HepG2 (cell line): ENCODE data around the gene CDH1. TPM values are rescaled to one million over a fixed set of nuclear protein-coding genes. Genes with fewer than 3 reads are reported as not detected.

Source experiments
- ATAC-seq: fragments of 200-7000 bp; cut with Tn5 transposase; 3 replicates; pipeline ENCODE4 v1.9.1; 2020; ENCODE audit warnings: mild to moderate bottlenecking, moderate library complexity
- BruUV-seq: library from RNA; stranded (reverse); fragments of 400-500 nt; replicated peaks from 2 replicates; lab custom pipeline; 2021; lab: Mats Ljungman, UMichigan
- CTCF ChIA-PET: fragments of 300-600 bp; formaldehyde crosslinking; extraction: SDS; loops from one replicate; lab custom pipeline; 2021; ENCODE audit warnings: low total read pairs, inconsistent platforms, low intra/inter-chr PET ratio; lab: Yijun Ruan, JAX
- POLR2A ChIA-PET: fragments of 350-600 bp; sonication (Branson Sonifier 250); formaldehyde crosslinking; loops from one replicate; lab custom pipeline; 2020; ENCODE audit warnings: antibody characterized with exemption, inconsistent platforms; lab: Yijun Ruan, JAX
- DNase-seq: peaks from one replicate; pipeline ENCODE4 v3.0.0-alpha.2; 2015; ENCODE audit warnings: low spot score
- FAIRE-seq: peaks from 3 replicates; lab custom pipeline; 2011; peaks lifted over from hg19 to GRCh38; lab: Jason Lieb, UNC
- H2AFZ ChIP-seq: one replicate; pipeline ENCODE4 v1.6.1; 2011; ENCODE audit warnings: low read length, inconsistent platforms
- H3K27ac ChIP-seq: fragments of 300-600 bp; 3 replicates; pipeline ENCODE4 v1.8.0; 2011; ENCODE audit warnings: mixed run types, mild to moderate bottlenecking, mixed read lengths, low read length, inconsistent platforms; ENCODE audit not compliant: insufficient read depth; ENCODE audit errors: extremely low read length
- H3K27me3 ChIP-seq, 2 experiments: fragments of 200-600 bp in 1 of 2; 2 replicates in 1 of 2; 3 replicates in 1 of 2; pipeline versions ENCODE4 v1.6.0 to v1.8.0; 2011; ENCODE audit warnings: low read length in 2 of 2, mild to moderate bottlenecking in 2 of 2, moderate library complexity in 2 of 2, inconsistent platforms in 1 of 2; ENCODE audit not compliant: insufficient read depth in 2 of 2, control insufficient read depth in 1 of 2
- H3K36me3 ChIP-seq, 2 experiments: fragments of 200-600 bp in 1 of 2; replicated peaks in 1 of 2; 2 replicates in 1 of 2; 3 replicates in 1 of 2; pipeline versions ENCODE4 v1.5.1 to v1.8.0; 2011; ENCODE audit warnings: low read length in 2 of 2, inconsistent platforms in 1 of 2; ENCODE audit not compliant: insufficient read depth in 2 of 2, control insufficient read depth in 1 of 2
- H3K4me1 ChIP-seq: 2 replicates; pipeline ENCODE4 v1.5.1; 2012; ENCODE audit warnings: low read length, inconsistent platforms; ENCODE audit not compliant: insufficient read depth
- H3K4me2 ChIP-seq: 2 replicates; pipeline ENCODE4 v1.6.0; 2011; ENCODE audit warnings: low read depth, low read length, inconsistent platforms
- H3K4me3 ChIP-seq, 3 experiments: fragments of 200-600 bp in 1 of 3; sonication (generic), shearing (Covaris generic) in 1 of 3; replicated peaks in 1 of 3; 2 replicates each; pipeline ENCODE4 v1.5.1; 2011 to 2016; ENCODE audit warnings: low read length in 3 of 3, inconsistent platforms in 2 of 3, low read depth in 2 of 3, mild to moderate bottlenecking in 2 of 3, control low read depth in 1 of 3, mixed read lengths in 1 of 3; ENCODE audit not compliant: insufficient read depth in 1 of 3
- H3K79me2 ChIP-seq: one replicate; pipeline ENCODE4 v1.6.1; 2011; ENCODE audit warnings: low read length, inconsistent platforms; ENCODE audit not compliant: insufficient read depth
- H3K9ac ChIP-seq: 2 replicates; pipeline ENCODE4 v1.6.0; 2011; ENCODE audit warnings: mild to moderate bottlenecking, low read depth, low read length, inconsistent platforms; ENCODE audit not compliant: insufficient read depth
- H3K9me3 ChIP-seq: 2 replicates; pipeline ENCODE4 v1.5.1; 2012; ENCODE audit warnings: mild to moderate bottlenecking, low read length
- H4K20me1 ChIP-seq: 2 replicates; pipeline ENCODE4 v1.6.0; 2011; ENCODE audit warnings: inconsistent platforms, mild to moderate bottlenecking, low read length, moderate library complexity; ENCODE audit not compliant: insufficient read depth
- CEBPG ChIP-seq: IDR thresholded peaks from 2 replicates; pipeline ENCODE4 v1.6.1; 2016
- DNMT3B ChIP-seq: conservative IDR thresholded peaks from 2 replicates; pipeline ENCODE4 v1.6.1; 2016; ENCODE audit warnings: missing biosample characterization, control low read depth
- GTF3A ChIP-seq: sonication (generic); formaldehyde crosslinking; conservative IDR thresholded peaks from 2 replicates; pipeline ENCODE4 v1.4.0; 2020; ENCODE audit warnings: mild to moderate bottlenecking, missing genetic modification reagents
- NR2C2 ChIP-seq: sonication (generic); formaldehyde crosslinking; IDR thresholded peaks from 2 replicates; pipeline ENCODE4 v1.4.0; 2020; ENCODE audit warnings: missing genetic modification reagents, mild to moderate bottlenecking, moderate library complexity, borderline replicate concordance
- NR2F1 ChIP-seq, 2 experiments: fragments of 450-650 bp in 1 of 2; formaldehyde crosslinking in 1 of 2; IDR thresholded peaks; 2 replicates each; pipeline versions ENCODE4 v1.5.0 to v1.6.1; 2016 to 2020; ENCODE audit warnings: mild to moderate bottlenecking in 1 of 2, missing compliant biosample characterization in 1 of 2, missing genetic modification reagents in 1 of 2, moderate library complexity in 1 of 2
- NR2F2 ChIP-seq: IDR thresholded peaks from 2 replicates; pipeline ENCODE4 v1.6.1; 2012; ENCODE audit warnings: low read depth, inconsistent platforms, borderline replicate concordance
- PHF21A ChIP-seq: sonication (generic); formaldehyde crosslinking; IDR thresholded peaks from 2 replicates; pipeline ENCODE4 v1.5.0; 2020; ENCODE audit warnings: mild to moderate bottlenecking, missing genetic modification reagents
- PRMT3 ChIP-seq: sonication (generic); formaldehyde crosslinking; IDR thresholded peaks from 2 replicates; pipeline ENCODE4 v1.8.1; 2022; ENCODE audit warnings: low read depth, mild to moderate bottlenecking, moderate library complexity, missing genetic modification reagents, borderline replicate concordance
- SOX13 ChIP-seq, 3 experiments: fragments of 450-650 bp in 1 of 3; sonication (generic) in 1 of 3; formaldehyde crosslinking in 1 of 3; IDR thresholded peaks in 2 of 3; conservative IDR thresholded peaks in 1 of 3; 2 replicates each; pipeline versions ENCODE4 v1.5.0 to v1.6.1; 2016 to 2020; ENCODE audit warnings: antibody characterized with exemption in 1 of 3, mild to moderate bottlenecking in 1 of 3, missing compliant biosample characterization in 1 of 3, missing genetic modification reagents in 1 of 3, moderate library complexity in 1 of 3
- SP4 ChIP-seq: sonication (generic); formaldehyde crosslinking; IDR thresholded peaks from 2 replicates; pipeline ENCODE4 v1.8.1; 2023; ENCODE audit warnings: mild to moderate bottlenecking, missing genetic modification reagents
- TEAD3 ChIP-seq: optimal IDR thresholded peaks from 2 replicates; pipeline ENCODE3; 2016; ENCODE audit warnings: borderline replicate concordance
- ZNF232 ChIP-seq: sonication (generic); formaldehyde crosslinking; IDR thresholded peaks from 2 replicates; pipeline ENCODE4 v1.4.0; 2020; ENCODE audit warnings: missing genetic modification reagents, borderline replicate concordance
- ZNF235 ChIP-seq: sonication (generic); formaldehyde crosslinking; IDR thresholded peaks from 2 replicates; pipeline ENCODE4 v1.8.1; 2023; ENCODE audit warnings: mild to moderate bottlenecking, missing genetic modification reagents, borderline replicate concordance
- ZNF264 ChIP-seq: sonication (generic); formaldehyde crosslinking; IDR thresholded peaks from 2 replicates; pipeline ENCODE4 v1.4.0; 2020; ENCODE audit warnings: missing genetic modification reagents
- ZNF781 ChIP-seq: sonication (generic); formaldehyde crosslinking; IDR thresholded peaks from 2 replicates; pipeline ENCODE4 v1.5.1; 2020; ENCODE audit warnings: borderline replicate concordance, mild to moderate bottlenecking, missing genetic modification reagents; ENCODE audit errors: not compliant biosample characterization
- ZNF841 ChIP-seq: sonication (generic); formaldehyde crosslinking; IDR thresholded peaks from 2 replicates; pipeline ENCODE4 v1.8.1; 2023; ENCODE audit warnings: missing genetic modification reagents, borderline replicate concordance
- WGBS: methylation state at CpG from one replicate; pipeline ENCODE4 v1.1.6; 2017; ENCODE audit warnings: low lambda C conversion rate; 5-methylcytosine and 5-hydroxymethylcytosine counted together
- in situ Hi-C: cut with HindIII; loops from 2 replicates; pipeline ENCODE4 v1.10.0; 2017; ENCODE audit warnings: low pct_unique_long_range_greater_than_20kb; ENCODE audit not compliant: extremely low pct_ligation_motif_present
- intact Hi-C: fragments of 100-400 bp; cut with micrococcal nuclease; formaldehyde crosslinking; loops from one replicate; pipeline ENCODE4 v1.10.0; 2022; ENCODE audit not compliant: unreplicated experiment
- polyA plus RNA-seq, 8 experiments: library from polyadenylated mRNA; depleted of rRNA in 3 of 8; stranded (reverse) in 7 of 8; unstranded in 1 of 8; fragments of >200 nt; fragmentation: Illumina TruSeq in 4 of 8; extraction: Trizol in 4 of 8; gene quantifications; 2 replicates each; pipeline versions ENCODE4 v1.2.1 to v1.2.3, GENCODE V29; 2011 to 2016; ENCODE audit warnings: low read depth in 4 of 8, missing spikeins in 1 of 8, mixed read lengths in 1 of 8; ENCODE audit not compliant: insufficient read depth in 1 of 8
- total RNA-seq, 5 experiments: library from RNA; depleted of rRNA; stranded (reverse); fragments of >200 nt; fragmentation: Illumina TruSeq; extraction: Trizol; gene quantifications; 2 replicates each; pipeline ENCODE4 v1.2.3, GENCODE V29; 2016; ENCODE audit warnings: low read depth in 1 of 5
- TF ChIP-seq, protein P1 (sequence below): sonication (generic); formaldehyde crosslinking; IDR thresholded peaks from 2 replicates; pipeline ENCODE4 v1.4.0; 2020; ENCODE audit warnings: missing genetic modification reagents; ENCODE audit errors: not compliant biosample characterization
- TF ChIP-seq, protein P2 (sequence below): IDR thresholded peaks from 2 replicates; pipeline ENCODE4 v1.6.1; 2016
- TF ChIP-seq, protein P3 (sequence below): sonication (generic); formaldehyde crosslinking; conservative IDR thresholded peaks from 2 replicates; pipeline ENCODE4 v1.5.0; 2020; ENCODE audit warnings: missing genetic modification reagents

CDH1 gene
- total and polyA plus RNA-seq, 2 of the 13 experiments (the other 11 are each of a cell fraction or from before 2014, with no cell fraction given), result 0.95 to 9.8 TPM

DNA sequence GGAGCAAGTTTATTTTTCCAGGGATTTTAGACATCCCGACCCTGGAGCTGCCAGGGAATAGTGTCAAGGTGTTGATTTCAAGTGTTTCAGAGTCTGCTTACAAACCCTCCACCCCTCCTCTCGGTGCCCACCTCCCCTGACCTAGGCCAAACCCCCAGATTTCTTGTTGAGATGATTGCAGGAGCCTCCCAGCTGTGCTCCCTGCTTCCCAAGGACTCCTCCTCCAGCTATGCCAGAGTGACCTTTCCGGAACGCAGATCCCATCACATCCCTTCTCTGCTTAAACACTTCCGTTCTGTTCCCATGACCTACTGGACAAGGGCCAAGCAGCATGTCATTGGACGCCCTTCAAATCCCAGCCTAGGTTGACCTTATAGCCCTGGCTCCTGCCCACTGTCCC lies 23.7 kb upstream of the CDH1 start (continued):
- TF ChIP-seq, protein P1, sequence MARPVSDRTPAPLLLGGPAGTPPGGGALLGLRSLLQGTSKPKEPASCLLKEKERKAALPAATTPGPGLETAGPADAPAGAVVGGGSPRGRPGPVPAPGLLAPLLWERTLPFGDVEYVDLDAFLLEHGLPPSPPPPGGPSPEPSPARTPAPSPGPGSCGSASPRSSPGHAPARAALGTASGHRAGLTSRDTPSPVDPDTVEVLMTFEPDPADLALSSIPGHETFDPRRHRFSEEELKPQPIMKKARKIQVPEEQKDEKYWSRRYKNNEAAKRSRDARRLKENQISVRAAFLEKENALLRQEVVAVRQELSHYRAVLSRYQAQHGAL (CRISPR knock-in tag), result no peak
- peak in 1 of 2 experiments; percentile 46; a peak in 1 of 4 replicates for TF ChIP-seq NR2F1 (CRISPR knock-in tag; IDR thresholded peaks at IDR 0.05)
- peak; percentile 82 for TF ChIP-seq NR2C2 (CRISPR knock-in tag)
- TF ChIP-seq ZNF841 (CRISPR knock-in tag), result no peak

DNA sequence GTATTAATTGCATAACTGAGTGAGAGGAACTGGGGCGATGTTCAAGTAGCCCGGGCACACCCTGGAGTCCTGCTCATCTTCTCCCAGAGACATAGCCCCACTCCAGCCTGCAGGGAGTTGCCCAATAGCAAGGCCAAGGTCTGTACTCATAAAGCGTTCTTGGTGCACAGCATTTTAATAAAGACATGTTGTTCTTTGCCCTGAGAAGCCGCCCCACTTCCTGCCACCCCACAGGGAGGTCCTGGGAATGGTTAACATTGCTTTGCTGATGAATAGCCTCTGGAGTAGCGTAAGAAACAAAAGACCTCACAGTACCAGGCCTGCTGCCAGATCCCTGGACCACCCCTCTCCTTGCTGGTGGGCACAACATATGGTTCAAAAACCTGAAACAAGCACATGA lies 21.6 kb upstream of the CDH1 start:
- intact Hi-C loops (no loop called here), in situ Hi-C loops (loop anchor here (25.0 kb wide), 1 partner anchor 397 kb away; the partner anchor contains the start of gene HAS3)
- peaks cover 30% of the 10 kb centered on the region for H3K4me1 ChIP-seq
- ATAC-seq (peak; percentile 66), DNase-seq (peak; percentile 62), FAIRE-seq (no peak)
- H3K27me3 ChIP-seq, result peaks cover 0 to 12% of the 10 kb centered on the region in 2 experiments; a peak in 1 of 5 replicates
- CTCF ChIA-PET, result no interaction called here
- H3K36me3 ChIP-seq, result no peaks in the 10 kb centered on the region
- no peak overlapping the region for H2AFZ ChIP-seq
- no TSS peak for BruUV-seq
- H3K27ac ChIP-seq, result no peak overlapping the region
- H3K4me3 ChIP-seq, result no peak overlapping the region
- no peaks in the 10 kb centered on the region for H3K79me2 ChIP-seq
- no peaks in the 10 kb centered on the region for H3K9me3 ChIP-seq
- no peak overlapping the region for H3K9ac ChIP-seq
- WGBS, result 7% methylated on average over 5 of the region's 5 CpGs
- no peaks in the 10 kb centered on the region for H4K20me1 ChIP-seq
- peak overlapping the region; percentile 46; the same call in 1 of the 2 replicates for H3K4me2 ChIP-seq
- POLR2A ChIA-PET, result no interaction called here
- TF ChIP-seq GTF3A, result no peak
- TF ChIP-seq ZNF264 (CRISPR knock-in tag), result no peak
- peak; percentile 33; the same call in 1 of the 2 replicates for TF ChIP-seq PHF21A (CRISPR knock-in tag)
- TF ChIP-seq NR2F2, result 0 out of 2 replicates have a peak, but pooled peaks have one; percentile 24
- no peak for TF ChIP-seq ZNF232 (CRISPR knock-in tag)
- TF ChIP-seq, protein P2, sequence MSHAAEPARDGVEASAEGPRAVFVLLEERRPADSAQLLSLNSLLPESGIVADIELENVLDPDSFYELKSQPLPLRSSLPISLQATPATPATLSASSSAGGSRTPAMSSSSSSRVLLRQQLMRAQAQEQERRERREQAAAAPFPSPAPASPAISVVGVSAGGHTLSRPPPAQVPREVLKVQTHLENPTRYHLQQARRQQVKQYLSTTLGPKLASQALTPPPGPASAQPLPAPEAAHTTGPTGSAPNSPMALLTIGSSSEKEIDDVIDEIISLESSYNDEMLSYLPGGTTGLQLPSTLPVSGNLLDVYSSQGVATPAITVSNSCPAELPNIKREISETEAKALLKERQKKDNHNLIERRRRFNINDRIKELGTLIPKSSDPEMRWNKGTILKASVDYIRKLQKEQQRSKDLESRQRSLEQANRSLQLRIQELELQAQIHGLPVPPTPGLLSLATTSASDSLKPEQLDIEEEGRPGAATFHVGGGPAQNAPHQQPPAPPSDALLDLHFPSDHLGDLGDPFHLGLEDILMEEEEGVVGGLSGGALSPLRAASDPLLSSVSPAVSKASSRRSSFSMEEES, result peak; percentile 50; the same call in 1 of the 2 replicates
- TF ChIP-seq SP4 (CRISPR knock-in tag), result 0 out of 2 replicates have a peak, but pooled peaks have one; percentile 11
- TF ChIP-seq TEAD3 (CRISPR knock-in tag), result peak; percentile 33
- no peak for TF ChIP-seq SOX13 (IDR thresholded peaks at IDR 0.05)
- TF ChIP-seq SOX13 (CRISPR knock-in tag; conservative IDR thresholded peaks at IDR 0.05 in 1 of 2, IDR thresholded peaks at IDR 0.05 in 1 of 2), result 0 out of 4 replicates have a peak, but pooled peaks of 1 of the 2 experiments have one; percentile 31
- no peak for TF ChIP-seq ZNF235 (CRISPR knock-in tag)
- TF ChIP-seq CEBPG, result peak; percentile 88
- TF ChIP-seq PRMT3 (CRISPR knock-in tag), result no peak
- TF ChIP-seq ZNF781 (CRISPR knock-in tag), result no peak
- TF ChIP-seq, protein P3, sequence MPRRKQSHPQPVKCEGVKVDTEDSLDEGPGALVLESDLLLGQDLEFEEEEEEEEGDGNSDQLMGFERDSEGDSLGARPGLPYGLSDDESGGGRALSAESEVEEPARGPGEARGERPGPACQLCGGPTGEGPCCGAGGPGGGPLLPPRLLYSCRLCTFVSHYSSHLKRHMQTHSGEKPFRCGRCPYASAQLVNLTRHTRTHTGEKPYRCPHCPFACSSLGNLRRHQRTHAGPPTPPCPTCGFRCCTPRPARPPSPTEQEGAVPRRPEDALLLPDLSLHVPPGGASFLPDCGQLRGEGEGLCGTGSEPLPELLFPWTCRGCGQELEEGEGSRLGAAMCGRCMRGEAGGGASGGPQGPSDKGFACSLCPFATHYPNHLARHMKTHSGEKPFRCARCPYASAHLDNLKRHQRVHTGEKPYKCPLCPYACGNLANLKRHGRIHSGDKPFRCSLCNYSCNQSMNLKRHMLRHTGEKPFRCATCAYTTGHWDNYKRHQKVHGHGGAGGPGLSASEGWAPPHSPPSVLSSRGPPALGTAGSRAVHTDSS (CRISPR knock-in tag), result no peak
- no peak for TF ChIP-seq DNMT3B
